ENCODE data around the gene ECHS1. TPM values are rescaled to one million over a fixed set of nuclear protein-coding genes. Genes with fewer than 3 reads are reported as not detected.

ECHS1 gene
- total and polyA plus RNA-seq, 2 donors (not counting 3 experiments of a cell fraction or from before 2014, with no cell fraction given), result 46.2 to 108 TPM

GRCh38 chr10:133347710-133348517 is 25.2 kb downstream of the ECHS1 start:
- Histone ChIP-seq H3K9ac (replicated peaks; ENCODE audit: extremely low read depth, insufficient read depth, low read length) (no peak overlapping the region), H3K27me3 (ENCODE audit: control insufficient read depth in 2 of 2, insufficient read depth in 2 of 2, low read length in 2 of 2) (no peaks in the 10 kb centered on the region), H4K20me1 (replicated peaks; ENCODE audit: control insufficient read depth, extremely low read depth, insufficient read depth, low read length) (no peaks in the 10 kb centered on the region), H3K4me3 (replicated peaks in 1 of 3; ENCODE audit: insufficient read depth in 1 of 3, low read depth in 1 of 3, low read length in 3 of 3) (no peak overlapping the region), H3K4me2 (ENCODE audit: insufficient read depth, low read length) (no peak overlapping the region), H3K9me3 (replicated peaks; ENCODE audit: control insufficient read depth, insufficient read depth, low read length) (no peaks in the 10 kb centered on the region), H3K79me2 (ENCODE audit: control insufficient read depth, insufficient read depth, low read length) (no peaks in the 10 kb centered on the region), H3K36me3 (ENCODE audit: control insufficient read depth in 2 of 2, extremely low read depth in 1 of 2, insufficient read depth in 2 of 2, low read length in 2 of 2) (no peaks in the 10 kb centered on the region), H2AFZ (ENCODE audit: low read depth, low read length) (no peak overlapping the region), H3K4me1 (ENCODE audit: control insufficient read depth, extremely low read depth, insufficient read depth, low read length) (no peaks in the 10 kb centered on the region), H3K27ac (ENCODE audit: insufficient read depth, low read depth, low read length) (no peak overlapping the region), H3K9me1 (replicated peaks; ENCODE audit: control insufficient read depth, extremely low read depth, insufficient read depth, low read length) (no peaks in the 10 kb centered on the region)
- dilution Hi-C loops (cut with MboI; ENCODE audit: extremely low pct_ligation_motif_present, low sequenced_read_pairs), result no loop called here
- ChIA-PET POLR2A (no interaction called here), CTCF (interaction anchor here (2.9 kb wide), 1 partner anchor 18 kb away, joined by 14 read pairs; no protein-coding TSS in a partner anchor)
- TF ChIP-seq JUN (IDR thresholded peaks at IDR 0.05; ENCODE audit: borderline replicate concordance, insufficient read depth, insufficient read length, low read depth), result no peak
- TF ChIP-seq GATA2 (IDR thresholded peaks at IDR 0.05; ENCODE audit: insufficient read depth, insufficient read length, low read depth, low read length), result no peak
- TF ChIP-seq EZH2 (IDR thresholded peaks at IDR 0.05; ENCODE audit: borderline replicate concordance, low read depth, low read length, severe bottlenecking), result no peak
- TF ChIP-seq MAX (IDR thresholded peaks at IDR 0.05; ENCODE audit: insufficient read depth, insufficient read length), result no peak
- TF ChIP-seq MYC (IDR thresholded peaks at IDR 0.05; ENCODE audit: low read depth, low read length), result no peak
- no peak for TF ChIP-seq POLR2AphosphoS5 (IDR thresholded peaks at IDR 0.05; ENCODE audit: insufficient read depth, low read depth, low read length)
- FAIRE-seq, result no peak
- no peak for DNase-seq (ENCODE audit: low read depth, low spot score)
- BruUV-seq (replicated peaks), result no TSS peak
- intact Hi-C loops (cut with micrococcal nuclease), result no loop called here

DNA sequence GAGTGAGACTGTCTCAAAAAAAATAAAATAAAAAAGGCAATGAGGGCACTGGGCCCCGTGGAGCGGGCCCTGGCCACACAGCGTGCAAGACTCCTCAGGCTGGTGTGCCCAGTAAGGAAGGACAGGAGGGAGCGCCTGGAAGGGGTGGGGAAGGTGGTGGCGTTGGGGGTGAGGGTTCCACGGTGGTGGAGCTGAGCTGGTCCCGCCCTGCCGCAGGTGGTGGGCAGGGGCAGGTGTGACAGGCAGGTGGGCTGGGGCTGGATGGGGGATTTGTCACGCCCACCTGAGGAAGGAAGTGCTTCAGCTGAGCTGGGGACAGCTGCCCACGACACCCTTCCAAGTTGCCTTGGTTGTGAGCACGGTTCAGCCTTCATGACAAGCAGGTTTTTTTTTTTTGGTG is 26.7 kb downstream of the ECHS1 start:
- H3K79me2 ChIP-seq (ENCODE audit: control insufficient read depth, insufficient read depth, low read length), result no peaks in the 10 kb centered on the region
- H3K9me1 ChIP-seq (replicated peaks; ENCODE audit: control insufficient read depth, extremely low read depth, insufficient read depth, low read length), result no peaks in the 10 kb centered on the region
- no peak overlapping the region for H3K4me2 ChIP-seq (ENCODE audit: insufficient read depth, low read length)
- BruUV-seq (replicated peaks), result no TSS peak
- H3K9me3 ChIP-seq (replicated peaks; ENCODE audit: control insufficient read depth, insufficient read depth, low read length), result no peaks in the 10 kb centered on the region
- no peak for TF ChIP-seq MAX (IDR thresholded peaks at IDR 0.05; ENCODE audit: insufficient read depth, insufficient read length)
- no peak for TF ChIP-seq FOS (IDR thresholded peaks at IDR 0.05; ENCODE audit: borderline replicate concordance, insufficient read depth, low read length)
- TF ChIP-seq CTCF (IDR thresholded peaks at IDR 0.05; ENCODE audit: extremely low read depth in 1 of 2, insufficient read depth in 1 of 2, low read depth in 1 of 2, low read length in 2 of 2), result no peak
- TF ChIP-seq POLR2A (IDR thresholded peaks at IDR 0.05; ENCODE audit: low read depth, low read length), result no peak
- no peak for TF ChIP-seq POLR2AphosphoS5 (IDR thresholded peaks at IDR 0.05; ENCODE audit: insufficient read depth, low read depth, low read length)
- TF ChIP-seq GATA2 (IDR thresholded peaks at IDR 0.05; ENCODE audit: insufficient read depth, insufficient read length, low read depth, low read length), result no peak
- TF ChIP-seq EZH2 (IDR thresholded peaks at IDR 0.05; ENCODE audit: borderline replicate concordance, low read depth, low read length, severe bottlenecking), result no peak
- TF ChIP-seq MYC (IDR thresholded peaks at IDR 0.05; ENCODE audit: low read depth, low read length), result no peak
- TF ChIP-seq JUN (IDR thresholded peaks at IDR 0.05; ENCODE audit: borderline replicate concordance, insufficient read depth, insufficient read length, low read depth), result no peak
- no peak overlapping the region for H3K4me3 ChIP-seq (replicated peaks in 1 of 3; ENCODE audit: insufficient read depth in 1 of 3, low read depth in 1 of 3, low read length in 3 of 3)
- no peaks in the 10 kb centered on the region for H3K36me3 ChIP-seq (ENCODE audit: control insufficient read depth in 2 of 2, extremely low read depth in 1 of 2, insufficient read depth in 2 of 2, low read length in 2 of 2)
- no peak overlapping the region for H3K27ac ChIP-seq (ENCODE audit: insufficient read depth, low read depth, low read length)
- dilution Hi-C loops (cut with MboI; ENCODE audit: extremely low pct_ligation_motif_present, low sequenced_read_pairs), result no loop called here
- no peak overlapping the region for H2AFZ ChIP-seq (ENCODE audit: low read depth, low read length)
- POLR2A ChIA-PET, result no interaction called here
- no peak overlapping the region for H3K9ac ChIP-seq (replicated peaks; ENCODE audit: extremely low read depth, insufficient read depth, low read length)
- H3K4me1 ChIP-seq (ENCODE audit: control insufficient read depth, extremely low read depth, insufficient read depth, low read length), result no peaks in the 10 kb centered on the region
- intact Hi-C loops (cut with micrococcal nuclease), result no loop called here
- no peaks in the 10 kb centered on the region for H4K20me1 ChIP-seq (replicated peaks; ENCODE audit: control insufficient read depth, extremely low read depth, insufficient read depth, low read length)
- CTCF ChIA-PET, result interaction anchor here (2.9 kb wide), 1 partner anchor 17 kb away, joined by 14 read pairs; no protein-coding TSS in a partner anchor
- DNase-seq (ENCODE audit: low read depth, low spot score), result no peak
- no peaks in the 10 kb centered on the region for H3K27me3 ChIP-seq (ENCODE audit: control insufficient read depth in 2 of 2, insufficient read depth in 2 of 2, low read length in 2 of 2)
- no peak for FAIRE-seq

All from endothelial cell of umbilical vein (primary cell).